Measurements from ENCODE around the gene NOMO2.
"Not testable (repeated sequence)": the region's sequence is repeated elsewhere in the genome, so short reads cannot be mapped to it uniquely, and the experiment has no call there.

Gene NOMO2

GRCh38 chr16:18575945-18576344 is 14.0 kb upstream of the NOMO2 start:
- DNase-seq: not testable (repeated sequence)

DNA sequence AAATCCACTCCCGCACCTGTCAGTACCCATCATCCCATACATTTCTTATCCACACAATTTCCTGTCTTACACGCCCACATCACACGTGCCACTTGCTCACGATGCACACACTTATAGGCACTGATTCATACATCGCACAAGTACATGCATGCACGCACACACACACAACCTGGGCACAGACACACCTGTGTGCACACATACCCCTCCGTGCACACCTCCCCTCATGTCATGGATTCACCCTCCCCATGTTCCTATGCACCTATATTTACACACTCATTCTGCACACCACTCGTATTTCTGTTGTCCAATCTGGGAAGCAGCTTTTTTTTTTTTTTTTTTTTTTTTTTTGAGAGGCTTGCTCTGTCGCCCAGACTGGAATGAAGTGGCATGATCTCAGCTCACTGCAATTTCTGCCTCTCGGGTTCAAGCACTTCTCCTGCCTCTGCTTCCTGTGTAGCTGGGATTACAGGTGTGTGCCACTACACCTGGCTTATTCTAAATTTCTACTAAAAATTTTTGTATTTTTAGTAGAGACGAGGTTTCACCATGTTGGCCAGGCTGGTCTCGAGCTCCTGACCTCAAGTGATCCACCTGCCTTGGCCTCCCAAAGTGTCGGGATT is 13.5 kb upstream of the NOMO2 start:
- DNase-seq: not testable (repeated sequence)

GRCh38 chr16:18573887-18574286 is 12.0 kb upstream of the NOMO2 start:
- DNase-seq: not testable (repeated sequence)

DNA sequence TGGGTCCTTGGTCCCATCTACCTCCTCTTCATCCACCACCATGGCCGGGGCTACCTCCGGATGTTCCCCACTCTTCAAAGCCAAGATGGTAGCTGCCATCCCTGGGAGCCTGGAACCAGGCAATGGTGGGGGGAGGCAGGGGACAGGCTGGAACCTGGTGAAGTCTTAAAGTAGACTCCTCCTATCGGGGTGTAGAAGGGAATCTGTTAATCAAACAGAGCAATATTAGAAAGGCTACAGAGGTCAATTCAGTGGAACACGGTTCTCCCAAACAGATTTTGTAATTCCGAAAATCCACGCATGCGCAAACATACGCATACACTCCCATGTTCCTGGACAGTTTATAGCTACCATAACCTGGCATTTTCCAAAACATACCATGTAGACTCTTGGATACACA is 11.1 kb upstream of the NOMO2 start:
- not testable (repeated sequence) for DNase-seq

DNA sequence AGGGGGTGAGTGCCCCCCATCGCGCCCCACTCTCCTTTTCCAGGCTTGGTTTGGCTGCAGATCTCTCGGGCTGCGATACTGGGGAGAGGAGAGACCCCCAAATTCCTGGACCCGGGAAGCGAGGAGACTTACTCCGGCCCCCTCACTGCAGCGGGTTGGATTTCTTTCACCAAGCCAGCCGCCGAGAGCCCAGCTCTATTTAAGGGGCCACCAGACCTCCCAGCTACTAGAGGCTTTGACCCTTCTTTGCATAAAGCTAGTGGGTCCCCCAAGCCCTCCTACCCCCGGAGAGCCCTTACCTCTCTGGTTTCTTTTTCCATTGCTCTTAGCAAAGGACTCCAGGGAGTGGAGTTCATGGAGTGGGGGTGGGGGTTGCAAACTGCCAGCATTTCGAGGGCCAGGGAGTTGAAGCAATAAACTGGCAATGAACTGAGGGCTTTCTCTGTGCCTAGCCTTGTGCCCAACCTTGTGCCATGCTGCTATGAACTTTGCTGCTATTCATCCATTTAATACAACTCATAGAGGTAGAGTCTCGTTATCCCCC is 9.5 kb upstream of the NOMO2 start:
- DNase-seq: not testable (repeated sequence)

- not testable (repeated sequence) for DNase-seq
These were observed 8.8 kb upstream of the NOMO2 start for GRCh38 chr16:18570529-18571306.

DNA sequence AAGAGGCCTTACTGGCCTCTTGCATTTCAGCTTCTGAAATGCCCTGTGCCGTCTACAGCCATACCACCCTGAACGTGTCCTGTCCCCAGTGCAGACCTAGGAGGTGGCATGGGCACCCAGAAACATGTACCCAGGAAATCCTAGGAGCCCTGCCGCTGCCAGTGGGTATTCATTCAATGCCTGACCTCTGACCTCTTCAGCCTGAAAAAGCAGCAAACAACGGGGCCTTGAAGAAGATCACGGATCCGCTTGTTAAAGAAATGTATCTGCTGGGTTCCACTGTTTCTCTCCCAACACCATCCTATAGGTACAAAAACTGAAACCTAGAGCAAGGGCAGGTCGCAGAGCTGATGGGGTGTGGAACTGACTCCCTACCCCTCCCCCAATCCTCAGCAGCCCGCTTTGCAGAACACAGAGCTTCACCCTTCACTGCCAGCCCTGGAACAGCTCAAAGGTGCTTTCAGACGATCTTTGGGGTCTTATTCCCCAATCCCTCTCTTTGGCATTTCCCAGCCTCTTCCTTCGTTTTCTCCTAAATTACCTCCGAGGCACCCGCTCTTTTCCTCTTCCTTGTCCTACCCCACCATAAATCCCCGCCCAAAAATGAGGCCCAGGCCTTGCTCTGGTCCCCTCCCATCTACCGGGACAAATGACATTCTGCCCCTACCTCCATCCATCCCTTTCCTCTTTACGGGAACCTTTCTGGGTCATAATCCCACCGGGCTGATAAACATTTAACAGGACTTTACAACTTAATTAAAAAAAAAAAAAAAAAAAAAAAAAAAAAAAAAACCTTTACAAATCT is 1.3 kb downstream of the NOMO2 start:
- peak; percentile 2 for DNase-seq

DNA sequence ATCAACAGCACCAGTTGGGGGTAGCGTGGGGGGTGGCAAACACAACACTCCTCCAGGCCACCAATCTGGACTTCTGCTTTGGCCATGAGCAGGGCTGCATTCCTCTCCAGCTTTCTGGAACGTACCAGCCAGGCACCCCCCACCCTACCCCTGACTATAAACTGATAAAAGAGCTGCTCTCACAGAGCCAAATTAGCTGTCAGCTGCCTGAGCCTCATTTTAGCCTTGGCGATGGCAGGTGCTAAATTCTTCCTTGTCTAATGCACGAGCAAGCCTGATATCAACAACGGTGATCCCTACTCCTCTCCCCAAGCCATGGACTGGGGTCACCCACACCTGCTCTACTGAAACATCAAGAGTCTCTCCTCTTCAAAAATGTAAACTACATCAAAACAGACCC is 8.2 kb downstream of the NOMO2 start:
- DNase-seq: not testable (repeated sequence)

- DNase-seq: not testable (repeated sequence)
These were observed 14.5 kb downstream of the NOMO2 start for GRCh38 chr16:18547382-18547781.

GRCh38 chr16:18546853-18547252 is 15.0 kb downstream of the NOMO2 start:
- not testable (repeated sequence) for DNase-seq

GRCh38 chr16:18544232-18545081 is 17.4 kb downstream of the NOMO2 start:
- DNase-seq: not testable (repeated sequence)

DNA sequence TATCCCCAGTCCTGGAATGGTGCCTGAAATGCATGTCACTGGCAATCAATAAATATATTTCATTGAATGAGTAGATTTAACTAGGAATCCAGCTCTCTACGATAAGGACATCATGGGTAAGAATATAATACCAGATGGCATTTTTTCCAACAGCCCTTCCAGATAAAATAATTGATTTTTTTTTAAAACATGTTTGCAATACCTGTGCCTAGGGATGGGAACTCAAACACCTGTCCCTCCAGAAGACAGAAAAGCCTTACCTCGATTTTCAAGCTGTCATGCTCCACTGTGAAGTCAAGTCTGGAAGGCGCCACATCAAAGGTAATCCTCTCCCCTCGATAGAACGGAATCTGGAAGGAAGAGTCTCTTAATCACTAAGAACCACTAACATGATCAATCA is 20.0 kb downstream of the NOMO2 start:
- DNase-seq: not testable (repeated sequence)

- DNase-seq: not testable (repeated sequence)
These were observed 24.9 kb downstream of the NOMO2 start for GRCh38 chr16:18537004-18537403.

GRCh38 chr16:18535519-18536168 is 26.3 kb downstream of the NOMO2 start:
- not testable (repeated sequence) for DNase-seq

DNA sequence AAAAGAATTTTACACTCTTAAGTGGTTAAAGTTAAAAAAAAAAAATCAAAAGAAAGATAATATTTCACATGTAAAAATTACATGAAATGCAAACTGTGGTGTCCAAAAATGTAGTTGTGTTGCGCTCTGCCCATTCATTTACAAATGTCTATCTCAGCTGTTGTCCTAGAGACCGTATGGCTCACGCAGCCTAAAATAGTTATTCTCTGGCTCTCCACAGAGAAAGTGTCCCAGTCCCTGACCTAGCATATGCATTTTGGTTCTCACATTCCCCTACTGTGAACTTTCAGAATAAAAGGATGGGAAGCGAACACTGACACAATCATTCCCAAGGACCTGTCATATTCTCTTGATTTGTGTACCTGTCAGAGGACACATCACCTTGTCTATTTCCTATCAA is 27.6 kb downstream of the NOMO2 start:
- DNase-seq: not testable (repeated sequence)

- not testable (repeated sequence) for DNase-seq
These were observed 30.6 kb downstream of the NOMO2 start for GRCh38 chr16:18531323-18531722.

DNA sequence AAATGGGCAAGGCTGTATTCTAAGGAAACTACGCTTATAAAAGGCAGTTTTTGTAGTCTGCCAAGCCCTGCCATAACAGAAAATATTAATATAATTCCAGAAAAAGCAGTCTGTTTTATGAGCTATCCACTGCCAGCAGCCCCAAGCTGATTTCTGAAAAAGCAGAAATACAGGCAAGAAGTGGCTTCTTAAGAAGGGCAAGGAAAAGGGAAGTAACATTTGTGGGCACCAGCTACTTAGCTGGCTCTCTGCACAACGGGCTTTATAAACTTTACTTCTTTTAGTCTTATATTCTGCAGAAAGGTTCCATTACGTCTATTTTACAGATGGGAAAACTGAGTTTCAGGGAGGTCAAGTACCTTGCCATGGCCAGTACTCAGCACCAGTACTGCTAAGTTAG is 31.6 kb downstream of the NOMO2 start:
- not testable (repeated sequence) for DNase-seq

DNA sequence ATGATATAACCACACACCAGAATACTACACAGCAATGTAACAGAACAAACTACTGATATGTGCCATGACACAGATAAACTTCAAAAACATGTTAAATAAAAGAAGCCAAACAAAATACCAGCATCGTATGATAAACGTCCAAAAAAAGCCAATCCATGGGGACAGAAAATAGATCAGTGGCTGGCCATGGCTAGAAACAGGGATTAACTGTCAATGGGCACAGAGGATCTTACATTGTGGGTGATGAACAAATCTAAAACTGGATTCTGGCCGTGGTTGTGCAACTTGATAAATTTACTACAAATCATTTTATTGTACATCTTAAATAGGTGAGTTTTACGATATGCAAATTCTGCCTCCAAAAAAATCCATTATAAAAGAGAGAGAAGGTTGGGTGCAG is 35.4 kb downstream of the NOMO2 start:
- DNase-seq: not testable (repeated sequence)

- DNase-seq: not testable (repeated sequence)
These were observed 35.9 kb downstream of the NOMO2 start for GRCh38 chr16:18525882-18526482.

GRCh38 chr16:18522637-18523036 is 39.3 kb downstream of the NOMO2 start:
- DNase-seq: not testable (repeated sequence)
